SKM-1 (cell line): ENCODE measurements around the gene MAGI1.
"Not testable (repeated sequence)": the region's sequence is repeated elsewhere in the genome, so short reads cannot be mapped to it uniquely, and the experiment has no call there.

Source experiments
- DNase-seq: peaks from one replicate; lab custom pipeline; 2025; ENCODE audit not compliant: unreplicated experiment; lab: John Stamatoyannopoulos, UW

MAGI1 gene

GRCh38 chr3:65723985-65724384, 314.7 kb downstream of the MAGI1 start:
- no peak for DNase-seq

- DNase-seq, result no peak
Measured at GRCh38 chr3:65723011-65723410, 315.7 kb downstream of the MAGI1 start.

GRCh38 chr3:65720989-65721737, 317.6 kb downstream of the MAGI1 start:
- no peak for DNase-seq

- not testable (repeated sequence) for DNase-seq
Measured at GRCh38 chr3:65719639-65720038, 319.1 kb downstream of the MAGI1 start.

GRCh38 chr3:65717676-65718346, 320.9 kb downstream of the MAGI1 start:
- DNase-seq, result no peak

GRCh38 chr3:65716071-65716751, 322.5 kb downstream of the MAGI1 start:
- no peak for DNase-seq

GRCh38 chr3:65714134-65714533, 324.6 kb downstream of the MAGI1 start:
- DNase-seq, result no peak

GRCh38 chr3:65713016-65713415, 325.7 kb downstream of the MAGI1 start:
- peak; percentile 40 for DNase-seq

- no peak for DNase-seq
Measured at GRCh38 chr3:65712140-65712539, 326.6 kb downstream of the MAGI1 start.

GRCh38 chr3:65706776-65707568, 331.7 kb downstream of the MAGI1 start:
- no peak for DNase-seq

GRCh38 chr3:65706301-65706700, 332.4 kb downstream of the MAGI1 start:
- DNase-seq, result no peak

- DNase-seq, result no peak
Measured at GRCh38 chr3:65703820-65704219, 334.9 kb downstream of the MAGI1 start.

GRCh38 chr3:65703026-65703425, 335.7 kb downstream of the MAGI1 start:
- no peak for DNase-seq

GRCh38 chr3:65702202-65702601, 336.5 kb downstream of the MAGI1 start:
- DNase-seq, result no peak

- DNase-seq, result no peak
Measured at GRCh38 chr3:65701516-65701915, 337.2 kb downstream of the MAGI1 start.

- no peak for DNase-seq
Measured at GRCh38 chr3:65689436-65689835, 349.3 kb downstream of the MAGI1 start.

- no peak for DNase-seq
Measured at GRCh38 chr3:65687741-65688140, 351.0 kb downstream of the MAGI1 start.

GRCh38 chr3:65685621-65686235, 353.0 kb downstream of the MAGI1 start:
- no peak for DNase-seq

- no peak for DNase-seq
Measured at GRCh38 chr3:65678516-65678915, 360.2 kb downstream of the MAGI1 start.

- no peak for DNase-seq
Measured at GRCh38 chr3:65677486-65678010, 361.2 kb downstream of the MAGI1 start.

GRCh38 chr3:65676580-65676979, 362.1 kb downstream of the MAGI1 start:
- DNase-seq, result no peak
